Keratinocyte (primary cell): Measurements from ENCODE around the gene SAPCD1. TPM values are rescaled to one million over a fixed set of nuclear protein-coding genes. Genes with fewer than 3 reads are reported as not detected.

ENCODE experiments used
- DNase-seq: peaks from one replicate; pipeline ENCODE4 v3.0.0-alpha.2; 2011; ENCODE audit warnings: low read depth, missing footprints, low spot score
- FAIRE-seq: peaks from 2 replicates; lab custom pipeline; 2011; peaks lifted over from hg19 to GRCh38; lab: Jason Lieb, UNC
- H2AFZ ChIP-seq: 2 replicates; pipeline ENCODE4 v1.6.0; 2012; ENCODE audit warnings: low read length, control low read depth, inconsistent platforms; ENCODE audit not compliant: control insufficient read depth
- H3K27ac ChIP-seq: 2 replicates; pipeline ENCODE4 v1.5.1; 2011; ENCODE audit warnings: low read length; ENCODE audit not compliant: control insufficient read depth, insufficient read depth
- H3K27me3 ChIP-seq: 3 replicates; pipeline ENCODE4 v1.6.0; 2011; ENCODE audit warnings: low read length; ENCODE audit not compliant: control insufficient read depth, insufficient read depth; ENCODE audit errors: extremely low read depth
- H3K36me3 ChIP-seq, 2 experiments: 2 replicates in 1 of 2; 3 replicates in 1 of 2; pipeline ENCODE4 v1.5.1; 2011; ENCODE audit warnings: low read length in 2 of 2, mild to moderate bottlenecking in 1 of 2; ENCODE audit not compliant: control insufficient read depth in 2 of 2, insufficient read depth in 2 of 2; ENCODE audit errors: extremely low read depth in 1 of 2
- H3K4me1 ChIP-seq: 3 replicates; pipeline ENCODE4 v1.5.1; 2011; ENCODE audit warnings: low read length; ENCODE audit not compliant: control insufficient read depth, insufficient read depth; ENCODE audit errors: extremely low read depth
- H3K4me2 ChIP-seq: 3 replicates; pipeline ENCODE4 v1.6.0; 2011; ENCODE audit warnings: low read depth, low read length; ENCODE audit not compliant: control insufficient read depth, insufficient read depth; ENCODE audit errors: extremely low read depth
- H3K4me3 ChIP-seq, 3 experiments: fragments of 200-600 bp in 1 of 3; sonication (generic) in 1 of 3; 2 replicates in 2 of 3; 3 replicates in 1 of 3; pipeline ENCODE4 v1.5.1; 2011 to 2016; ENCODE audit warnings: low read length in 3 of 3, mild to moderate bottlenecking in 3 of 3, control low read depth in 2 of 3, inconsistent platforms in 1 of 3, low read depth in 1 of 3, mixed read lengths in 1 of 3, mixed run types in 1 of 3, moderate library complexity in 1 of 3; ENCODE audit not compliant: control insufficient read depth in 2 of 3, insufficient read depth in 2 of 3; ENCODE audit errors: extremely low read depth in 1 of 3
- H3K79me2 ChIP-seq: 2 replicates; pipeline ENCODE4 v1.6.0; 2012; ENCODE audit warnings: low read length; ENCODE audit not compliant: control insufficient read depth, insufficient read depth
- H3K9ac ChIP-seq: 3 replicates; pipeline ENCODE4 v1.6.0; 2011; ENCODE audit warnings: low read length; ENCODE audit not compliant: control insufficient read depth, insufficient read depth; ENCODE audit errors: extremely low read depth
- H3K9me1 ChIP-seq: 3 replicates; pipeline ENCODE4 v1.6.0; 2011; ENCODE audit warnings: low read length; ENCODE audit not compliant: control insufficient read depth, insufficient read depth; ENCODE audit errors: extremely low read depth
- H3K9me3 ChIP-seq: 2 replicates; pipeline ENCODE4 v1.5.1; 2012; ENCODE audit warnings: low read depth, low read length; ENCODE audit not compliant: control insufficient read depth
- H4K20me1 ChIP-seq: 3 replicates; pipeline ENCODE4 v1.6.0; 2011; ENCODE audit warnings: low read length; ENCODE audit not compliant: control insufficient read depth, insufficient read depth; ENCODE audit errors: extremely low read depth
- EZH2 ChIP-seq: IDR thresholded peaks from one replicate; pipeline ENCODE4 v1.6.1; 2012; ENCODE audit warnings: inconsistent platforms, mild to moderate bottlenecking, low read length, moderate library complexity
- dilution Hi-C: fragments of 300-500 bp; cut with MboI; formaldehyde crosslinking; loops from one replicate; pipeline ENCODE4 v1.7.0; 2020; ENCODE audit warnings: low sequenced_read_pairs; ENCODE audit not compliant: extremely low pct_ligation_motif_present
- polyA plus RNA-seq, 5 experiments: library from polyadenylated mRNA; depleted of rRNA in 3 of 5; stranded (reverse) in 3 of 5; stranded (forward) in 1 of 5; unstranded in 1 of 5; fragments of >200 nt; gene quantifications; 1 replicate in 1 of 5; 2 replicates in 3 of 5; 3 replicates in 1 of 5; pipeline versions ENCODE4 v1.2.1 to v1.2.3, GENCODE V29; 2011 to 2012; ENCODE audit warnings: missing spikeins in 2 of 5, low read depth in 1 of 5, low replicate concordance in 1 of 5
- TF ChIP-seq, protein P1 (sequence below), 3 experiments: IDR thresholded peaks in 1 of 3; conservative IDR thresholded peaks in 1 of 3; optimal IDR thresholded peaks in 1 of 3; 2 replicates in 2 of 3; 3 replicates in 1 of 3; pipeline versions ENCODE3 to v1.5.1; 2011; ENCODE audit warnings: low read length in 3 of 3, mild to moderate bottlenecking in 3 of 3, moderate library complexity in 2 of 3, control low read depth in 1 of 3, inconsistent platforms in 1 of 3; ENCODE audit not compliant: insufficient read depth in 2 of 3; ENCODE audit errors: extremely low read depth in 1 of 3

The SAPCD1 gene
- polyA plus RNA-seq, 1 donor (not counting 4 experiments of a cell fraction or from before 2014, with no cell fraction given), result 2.1 TPM

DNA sequence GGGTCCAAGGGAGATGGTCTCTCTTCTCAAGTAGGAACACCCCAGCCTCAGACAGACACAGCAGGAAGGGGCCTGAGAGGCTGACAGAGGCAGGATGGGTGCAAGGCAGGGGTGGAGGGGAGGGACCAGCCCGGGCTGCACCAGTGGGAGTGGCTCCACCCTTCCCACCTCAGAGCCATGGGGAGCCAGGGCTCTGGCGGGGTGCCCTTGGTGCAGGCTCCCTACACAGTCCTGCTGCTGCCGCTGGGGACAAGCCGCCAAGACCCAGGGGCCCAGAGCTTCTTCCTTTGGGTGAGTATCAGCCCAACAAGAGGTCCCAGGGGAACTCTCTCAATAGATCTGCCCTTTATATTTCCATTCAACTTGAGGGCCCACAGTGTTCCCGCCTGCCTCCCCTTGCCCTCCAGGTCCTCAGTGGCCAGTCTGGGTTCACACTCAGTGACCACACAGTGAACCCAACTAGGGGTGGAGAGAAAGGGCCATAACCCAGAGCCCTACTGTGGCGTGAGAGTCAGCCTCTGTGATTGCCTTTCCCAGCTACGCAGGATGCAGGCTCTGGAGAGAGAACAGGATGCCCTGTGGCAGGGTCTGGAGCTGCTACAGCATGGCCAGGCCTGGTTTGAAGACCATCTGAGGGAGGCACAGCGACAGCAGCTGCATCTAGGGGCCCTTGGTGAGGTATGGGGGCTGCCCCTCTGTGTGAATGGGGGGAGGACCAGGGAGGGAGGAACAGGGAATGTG lies 592 bp downstream of the SAPCD1 start:
- DNase-seq (no peak), FAIRE-seq (no peak)
- Histone ChIP-seq H4K20me1 (no peaks in the 10 kb centered on the region), H3K9ac (no peak overlapping the region), H3K9me1 (no peaks in the 10 kb centered on the region), H2AFZ (no peak overlapping the region), H3K27ac (no peak overlapping the region), H3K79me2 (no peaks in the 10 kb centered on the region), H3K27me3 (no peaks in the 10 kb centered on the region), H3K9me3 (no peaks in the 10 kb centered on the region), H3K4me3 (no peak overlapping the region), H3K4me1 (peaks cover 5% of the 10 kb centered on the region), H3K36me3 (peaks cover 6 to 13% of the 10 kb centered on the region in 2 experiments), H3K4me2 (no peak overlapping the region)
- dilution Hi-C loops, result no loop called here
- TF ChIP-seq EZH2, result no peak
- TF ChIP-seq, protein P1, sequence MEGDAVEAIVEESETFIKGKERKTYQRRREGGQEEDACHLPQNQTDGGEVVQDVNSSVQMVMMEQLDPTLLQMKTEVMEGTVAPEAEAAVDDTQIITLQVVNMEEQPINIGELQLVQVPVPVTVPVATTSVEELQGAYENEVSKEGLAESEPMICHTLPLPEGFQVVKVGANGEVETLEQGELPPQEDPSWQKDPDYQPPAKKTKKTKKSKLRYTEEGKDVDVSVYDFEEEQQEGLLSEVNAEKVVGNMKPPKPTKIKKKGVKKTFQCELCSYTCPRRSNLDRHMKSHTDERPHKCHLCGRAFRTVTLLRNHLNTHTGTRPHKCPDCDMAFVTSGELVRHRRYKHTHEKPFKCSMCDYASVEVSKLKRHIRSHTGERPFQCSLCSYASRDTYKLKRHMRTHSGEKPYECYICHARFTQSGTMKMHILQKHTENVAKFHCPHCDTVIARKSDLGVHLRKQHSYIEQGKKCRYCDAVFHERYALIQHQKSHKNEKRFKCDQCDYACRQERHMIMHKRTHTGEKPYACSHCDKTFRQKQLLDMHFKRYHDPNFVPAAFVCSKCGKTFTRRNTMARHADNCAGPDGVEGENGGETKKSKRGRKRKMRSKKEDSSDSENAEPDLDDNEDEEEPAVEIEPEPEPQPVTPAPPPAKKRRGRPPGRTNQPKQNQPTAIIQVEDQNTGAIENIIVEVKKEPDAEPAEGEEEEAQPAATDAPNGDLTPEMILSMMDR (optimal IDR thresholded peaks at IDR 0.05 in 1 of 3, IDR thresholded peaks at IDR 0.05 in 1 of 3, conservative IDR thresholded peaks at IDR 0.05 in 1 of 3; ENCODE audit: extremely low read depth in 1 of 3, insufficient read depth in 2 of 3, low read length in 3 of 3), result no peak

DNA sequence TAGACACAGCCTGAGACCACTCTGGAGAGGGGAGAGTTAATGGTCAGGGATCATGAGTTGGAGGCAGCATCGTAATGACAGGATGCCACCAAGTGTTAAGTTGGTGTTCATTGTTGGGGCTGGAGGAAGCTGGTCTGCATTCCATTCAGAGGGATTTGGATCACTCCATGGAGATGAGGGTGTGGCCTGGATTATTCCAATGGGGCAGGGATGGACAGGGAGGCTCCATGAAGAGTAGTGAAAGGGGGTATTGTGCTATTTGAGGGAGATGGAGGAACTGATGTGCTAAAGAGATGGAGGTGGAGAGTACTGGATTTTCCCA lies 1.1 kb downstream of the SAPCD1 start:
- no peaks in the 10 kb centered on the region for H3K27me3 ChIP-seq
- no peak overlapping the region for H3K9ac ChIP-seq
- no peaks in the 10 kb centered on the region for H3K9me1 ChIP-seq
- H3K4me2 ChIP-seq, result no peak overlapping the region
- no peak overlapping the region for H3K27ac ChIP-seq
- TF ChIP-seq, protein P1 (optimal IDR thresholded peaks at IDR 0.05 in 1 of 3, IDR thresholded peaks at IDR 0.05 in 1 of 3, conservative IDR thresholded peaks at IDR 0.05 in 1 of 3; ENCODE audit: extremely low read depth in 1 of 3, insufficient read depth in 2 of 3, low read length in 3 of 3), result peak in 1 of 3 experiments; percentile 55
- no peak for TF ChIP-seq EZH2
- peaks cover 5% of the 10 kb centered on the region for H3K4me1 ChIP-seq
- DNase-seq, result no peak
- dilution Hi-C loops, result no loop called here
- no peak overlapping the region for H2AFZ ChIP-seq
- H3K4me3 ChIP-seq, result no peak overlapping the region
- no peaks in the 10 kb centered on the region for H3K79me2 ChIP-seq
- H4K20me1 ChIP-seq, result no peaks in the 10 kb centered on the region
- H3K36me3 ChIP-seq, result peaks cover 6 to 13% of the 10 kb centered on the region in 2 experiments
- FAIRE-seq, result peak; percentile 68
- H3K9me3 ChIP-seq, result no peaks in the 10 kb centered on the region
